Measurements from ENCODE around the gene MMD2. TPM values are rescaled to one million over a fixed set of nuclear protein-coding genes. Genes with fewer than 3 reads are reported as not detected.

MMD2 gene
- total and polyA plus RNA-seq, 3 experiments from 2014 or later: not detected

- ChIA-PET POLR2A (no interaction called here), CTCF (interaction anchor here (1.4 kb wide), 1 partner anchor 22 kb away, joined by 3 read pairs; no protein-coding TSS in a partner anchor)
- Histone ChIP-seq H3K4me1 (ENCODE audit: insufficient read depth, low read length) (no peaks in the 10 kb centered on the region), H3K9me3 (ENCODE audit: low read length) (no peaks in the 10 kb centered on the region), H3K27ac (ENCODE audit: low read depth, low read length) (no peak overlapping the region), H3K36me3 (ENCODE audit: insufficient read depth, low read length) (no peaks in the 10 kb centered on the region), H3K4me3 (ENCODE audit: low read length) (no peak overlapping the region), H3K27me3 (ENCODE audit: insufficient read depth, low read length, poor library complexity, severe bottlenecking) (no peaks in the 10 kb centered on the region)
- no peaks in the 10 kb centered on the region for H3K4me1 Mint-ChIP-seq
- H3K27ac Mint-ChIP-seq: no peak overlapping the region
- no peak for DNase-seq
- peaks cover 58 to 59% of the 10 kb centered on the region in 2 donors for H3K27me3 Mint-ChIP-seq
- peaks cover 0 to 16% (median 6%) of the 10 kb centered on the region in 5 donors for H3K9me3 Mint-ChIP-seq
- no peak overlapping the region for H3K4me3 Mint-ChIP-seq
- H3K36me3 Mint-ChIP-seq: peaks cover 0 to 6% (median 2%) of the 10 kb centered on the region in 3 donors
Observed at GRCh38 chr7:4951903-4952636, 6.9 kb downstream of the MMD2 start.

GRCh38 chr7:4951304-4951703 lies 7.7 kb downstream of the MMD2 start:
- Histone ChIP-seq H3K4me3 (ENCODE audit: low read length) (no peak overlapping the region), H3K9me3 (ENCODE audit: low read length) (no peaks in the 10 kb centered on the region), H3K36me3 (ENCODE audit: insufficient read depth, low read length) (no peaks in the 10 kb centered on the region), H3K27ac (ENCODE audit: low read depth, low read length) (no peak overlapping the region), H3K4me1 (ENCODE audit: insufficient read depth, low read length) (no peaks in the 10 kb centered on the region), H3K27me3 (ENCODE audit: insufficient read depth, low read length, poor library complexity, severe bottlenecking) (no peaks in the 10 kb centered on the region)
- CTCF ChIA-PET: no interaction called here
- H3K9me3 Mint-ChIP-seq: peaks cover 0 to 16% (median 6%) of the 10 kb centered on the region in 5 donors
- POLR2A ChIA-PET: no interaction called here
- H3K36me3 Mint-ChIP-seq: peaks cover 0 to 6% (median 2%) of the 10 kb centered on the region in 3 donors
- no peak for DNase-seq
- H3K27me3 Mint-ChIP-seq: peaks cover 55 to 56% of the 10 kb centered on the region in 2 donors
- H3K4me3 Mint-ChIP-seq: no peak overlapping the region
- H3K27ac Mint-ChIP-seq: no peak overlapping the region
- no peaks in the 10 kb centered on the region for H3K4me1 Mint-ChIP-seq

- Histone ChIP-seq H3K4me1 (ENCODE audit: insufficient read depth, low read length) (no peaks in the 10 kb centered on the region), H3K27ac (ENCODE audit: low read depth, low read length) (no peak overlapping the region), H3K27me3 (ENCODE audit: insufficient read depth, low read length, poor library complexity, severe bottlenecking) (no peaks in the 10 kb centered on the region), H3K4me3 (ENCODE audit: low read length) (no peak overlapping the region), H3K9me3 (ENCODE audit: low read length) (no peaks in the 10 kb centered on the region), H3K36me3 (ENCODE audit: insufficient read depth, low read length) (no peaks in the 10 kb centered on the region)
- POLR2A ChIA-PET: no interaction called here
- H3K27me3 Mint-ChIP-seq: peaks cover 41 to 42% of the 10 kb centered on the region in 2 donors
- DNase-seq: no peak
- H3K4me3 Mint-ChIP-seq: no peak overlapping the region
- peaks cover 0 to 16% (median 6%) of the 10 kb centered on the region in 5 donors for H3K9me3 Mint-ChIP-seq
- H3K4me1 Mint-ChIP-seq: no peaks in the 10 kb centered on the region
- no peak overlapping the region for H3K27ac Mint-ChIP-seq
- H3K36me3 Mint-ChIP-seq: peaks cover 0 to 6% (median 2%) of the 10 kb centered on the region in 3 donors
- CTCF ChIA-PET: interaction anchor here (0.7 to 1.2 kb wide), 2 partner anchors 26 to 34 kb away, joined by 3 read pairs; no protein-coding TSS in a partner anchor
Observed at GRCh38 chr7:4948402-4948801, 10.6 kb downstream of the MMD2 start.

GRCh38 chr7:4945949-4946348 lies 13.0 kb downstream of the MMD2 start:
- ChIA-PET CTCF (no interaction called here), POLR2A (no interaction called here)
- H3K27ac Mint-ChIP-seq: no peak overlapping the region
- H3K27me3 ChIP-seq (ENCODE audit: insufficient read depth, low read length, poor library complexity, severe bottlenecking): no peaks in the 10 kb centered on the region
- H3K27me3 Mint-ChIP-seq: peaks cover 21 to 24% of the 10 kb centered on the region in 2 donors
- H3K4me3 Mint-ChIP-seq: no peak overlapping the region
- H3K9me3 Mint-ChIP-seq: peaks cover 0 to 11% (median 6%) of the 10 kb centered on the region in 5 donors
- H3K4me3 ChIP-seq (ENCODE audit: low read length): no peak overlapping the region
- no peak overlapping the region for H3K27ac ChIP-seq (ENCODE audit: low read depth, low read length)
- no peaks in the 10 kb centered on the region for H3K9me3 ChIP-seq (ENCODE audit: low read length)
- no peaks in the 10 kb centered on the region for H3K36me3 Mint-ChIP-seq
- no peaks in the 10 kb centered on the region for H3K4me1 Mint-ChIP-seq
- H3K4me1 ChIP-seq (ENCODE audit: insufficient read depth, low read length): no peaks in the 10 kb centered on the region
- H3K36me3 ChIP-seq (ENCODE audit: insufficient read depth, low read length): no peaks in the 10 kb centered on the region
- DNase-seq: no peak

GRCh38 chr7:4944939-4945338 lies 14.0 kb downstream of the MMD2 start:
- H3K9me3 Mint-ChIP-seq: peaks cover 0 to 11% (median 6%) of the 10 kb centered on the region in 5 donors

GRCh38 chr7:4943297-4943696 lies 15.7 kb downstream of the MMD2 start:
- Mint-ChIP-seq H3K27ac (no peak overlapping the region), H3K27me3 (peaks cover 4 to 10% of the 10 kb centered on the region in 2 donors), H3K36me3 (no peaks in the 10 kb centered on the region), H3K9me3 (peaks cover 0 to 5% (median 2%) of the 10 kb centered on the region in 5 donors), H3K4me3 (no peak overlapping the region), H3K4me1 (no peaks in the 10 kb centered on the region)
- ChIA-PET POLR2A (no interaction called here), CTCF (no interaction called here)
- H3K9me3 ChIP-seq (ENCODE audit: low read length): no peaks in the 10 kb centered on the region
- H3K27ac ChIP-seq (ENCODE audit: low read depth, low read length): no peak overlapping the region
- DNase-seq: no peak
- H3K36me3 ChIP-seq (ENCODE audit: insufficient read depth, low read length): no peaks in the 10 kb centered on the region
- H3K4me1 ChIP-seq (ENCODE audit: insufficient read depth, low read length): no peaks in the 10 kb centered on the region
- H3K4me3 ChIP-seq (ENCODE audit: low read length): no peak overlapping the region
- no peaks in the 10 kb centered on the region for H3K27me3 ChIP-seq (ENCODE audit: insufficient read depth, low read length, poor library complexity, severe bottlenecking)

More at GRCh38 chr7:4944939-4945338, 14.0 kb downstream of the MMD2 start:
- H3K27me3 ChIP-seq (ENCODE audit: insufficient read depth, low read length, poor library complexity, severe bottlenecking): no peaks in the 10 kb centered on the region
- Mint-ChIP-seq H3K27ac (no peak overlapping the region), H3K36me3 (no peaks in the 10 kb centered on the region), H3K27me3 (peaks cover 16 to 19% of the 10 kb centered on the region in 2 donors), H3K4me1 (no peaks in the 10 kb centered on the region), H3K4me3 (no peak overlapping the region)
- DNase-seq: no peak
- H3K27ac ChIP-seq (ENCODE audit: low read depth, low read length): no peak overlapping the region
- POLR2A ChIA-PET: no interaction called here
- no peaks in the 10 kb centered on the region for H3K9me3 ChIP-seq (ENCODE audit: low read length)
- H3K36me3 ChIP-seq (ENCODE audit: insufficient read depth, low read length): no peaks in the 10 kb centered on the region
- CTCF ChIA-PET: no interaction called here
- H3K4me1 ChIP-seq (ENCODE audit: insufficient read depth, low read length): no peaks in the 10 kb centered on the region
- no peak overlapping the region for H3K4me3 ChIP-seq (ENCODE audit: low read length)

- DNase-seq: no peak
- H3K27ac Mint-ChIP-seq: no peak overlapping the region
- H3K4me3 Mint-ChIP-seq: no peak overlapping the region
- ChIA-PET CTCF (no interaction called here), POLR2A (no interaction called here)
- no peak overlapping the region for H3K27ac ChIP-seq (ENCODE audit: low read depth, low read length)
- no peaks in the 10 kb centered on the region for H3K4me1 ChIP-seq (ENCODE audit: insufficient read depth, low read length)
- H3K4me3 ChIP-seq (ENCODE audit: low read length): no peak overlapping the region
- peaks cover 0 to 3% of the 10 kb centered on the region in 2 donors for H3K27me3 Mint-ChIP-seq
- no peaks in the 10 kb centered on the region for H3K27me3 ChIP-seq (ENCODE audit: insufficient read depth, low read length, poor library complexity, severe bottlenecking)
- H3K4me1 Mint-ChIP-seq: no peaks in the 10 kb centered on the region
- no peaks in the 10 kb centered on the region for H3K9me3 Mint-ChIP-seq
- H3K9me3 ChIP-seq (ENCODE audit: low read length): no peaks in the 10 kb centered on the region
- H3K36me3 ChIP-seq (ENCODE audit: insufficient read depth, low read length): no peaks in the 10 kb centered on the region
- H3K36me3 Mint-ChIP-seq: no peaks in the 10 kb centered on the region
Observed at GRCh38 chr7:4939971-4940728, 18.8 kb downstream of the MMD2 start.

- Mint-ChIP-seq H3K27me3 (peaks cover 0 to 6% of the 10 kb centered on the region in 2 donors), H3K9me3 (no peaks in the 10 kb centered on the region), H3K4me3 (no peak overlapping the region), H3K4me1 (no peaks in the 10 kb centered on the region), H3K36me3 (no peaks in the 10 kb centered on the region), H3K27ac (peak overlapping the region in 1 of 8 donors; percentile 47)
- Histone ChIP-seq H3K4me3 (ENCODE audit: low read length) (no peak overlapping the region), H3K4me1 (ENCODE audit: insufficient read depth, low read length) (no peaks in the 10 kb centered on the region), H3K27me3 (ENCODE audit: insufficient read depth, low read length, poor library complexity, severe bottlenecking) (no peaks in the 10 kb centered on the region), H3K9me3 (ENCODE audit: low read length) (no peaks in the 10 kb centered on the region), H3K36me3 (ENCODE audit: insufficient read depth, low read length) (no peaks in the 10 kb centered on the region), H3K27ac (ENCODE audit: low read depth, low read length) (no peak overlapping the region)
- ChIA-PET POLR2A (no interaction called here), CTCF (no interaction called here)
- no peak for DNase-seq
Observed at GRCh38 chr7:4937411-4937810, 21.6 kb downstream of the MMD2 start.

All from CD8-positive, alpha-beta memory T cell (primary cell).